Ishikawa (cell line): ENCODE measurements around the gene ZNF559.

Source experiments
- CEBPB ChIP-seq: IDR thresholded peaks from 2 replicates; pipeline ENCODE4 v1.6.1; 2012
- CREB1 ChIP-seq: IDR thresholded peaks from 2 replicates; pipeline ENCODE4 v1.6.1; 2012; ENCODE audit warnings: low read depth
- EGR1 ChIP-seq: IDR thresholded peaks from 2 replicates; pipeline ENCODE4 v1.6.1; 2012
- EP300 ChIP-seq: IDR thresholded peaks from 2 replicates; pipeline ENCODE4 v1.6.1; 2012; ENCODE audit warnings: borderline replicate concordance
- FOXM1 ChIP-seq: IDR thresholded peaks from 2 replicates; pipeline ENCODE4 v1.6.1; 2012; ENCODE audit warnings: low read depth, borderline replicate concordance
- NFIC ChIP-seq: IDR thresholded peaks from 2 replicates; pipeline ENCODE4 v1.6.1; 2012
- RAD21 ChIP-seq: IDR thresholded peaks from 2 replicates; pipeline ENCODE4 v1.6.1; 2012; ENCODE audit warnings: low read depth
- TAF1 ChIP-seq: IDR thresholded peaks from 2 replicates; pipeline ENCODE4 v1.6.1; 2012; ENCODE audit warnings: low read depth, mild to moderate bottlenecking
- TCF12 ChIP-seq: IDR thresholded peaks from 2 replicates; pipeline ENCODE4 v1.6.1; 2012; ENCODE audit warnings: low read depth
- TEAD4 ChIP-seq: IDR thresholded peaks from 2 replicates; pipeline ENCODE4 v1.6.1; 2012
- USF1 ChIP-seq: IDR thresholded peaks from 2 replicates; pipeline ENCODE4 v1.6.1; 2012
- YY1 ChIP-seq: IDR thresholded peaks from 2 replicates; pipeline ENCODE4 v1.6.1; 2012; ENCODE audit warnings: low read depth
- ZBTB7A ChIP-seq: IDR thresholded peaks from 2 replicates; pipeline ENCODE4 v1.6.1; 2012; ENCODE audit warnings: low read depth
- TF ChIP-seq, protein P1 (sequence below): IDR thresholded peaks from 2 replicates; pipeline ENCODE4 v1.6.1; 2012; ENCODE audit warnings: low read depth, mild to moderate bottlenecking
- TF ChIP-seq, protein P2 (sequence below): IDR thresholded peaks from 2 replicates; pipeline ENCODE4 v1.6.1; 2012

The ZNF559 gene

GRCh38 chr19:9324584-9324962 lies 594 bp downstream of the ZNF559 start:
- TF ChIP-seq, protein P1, sequence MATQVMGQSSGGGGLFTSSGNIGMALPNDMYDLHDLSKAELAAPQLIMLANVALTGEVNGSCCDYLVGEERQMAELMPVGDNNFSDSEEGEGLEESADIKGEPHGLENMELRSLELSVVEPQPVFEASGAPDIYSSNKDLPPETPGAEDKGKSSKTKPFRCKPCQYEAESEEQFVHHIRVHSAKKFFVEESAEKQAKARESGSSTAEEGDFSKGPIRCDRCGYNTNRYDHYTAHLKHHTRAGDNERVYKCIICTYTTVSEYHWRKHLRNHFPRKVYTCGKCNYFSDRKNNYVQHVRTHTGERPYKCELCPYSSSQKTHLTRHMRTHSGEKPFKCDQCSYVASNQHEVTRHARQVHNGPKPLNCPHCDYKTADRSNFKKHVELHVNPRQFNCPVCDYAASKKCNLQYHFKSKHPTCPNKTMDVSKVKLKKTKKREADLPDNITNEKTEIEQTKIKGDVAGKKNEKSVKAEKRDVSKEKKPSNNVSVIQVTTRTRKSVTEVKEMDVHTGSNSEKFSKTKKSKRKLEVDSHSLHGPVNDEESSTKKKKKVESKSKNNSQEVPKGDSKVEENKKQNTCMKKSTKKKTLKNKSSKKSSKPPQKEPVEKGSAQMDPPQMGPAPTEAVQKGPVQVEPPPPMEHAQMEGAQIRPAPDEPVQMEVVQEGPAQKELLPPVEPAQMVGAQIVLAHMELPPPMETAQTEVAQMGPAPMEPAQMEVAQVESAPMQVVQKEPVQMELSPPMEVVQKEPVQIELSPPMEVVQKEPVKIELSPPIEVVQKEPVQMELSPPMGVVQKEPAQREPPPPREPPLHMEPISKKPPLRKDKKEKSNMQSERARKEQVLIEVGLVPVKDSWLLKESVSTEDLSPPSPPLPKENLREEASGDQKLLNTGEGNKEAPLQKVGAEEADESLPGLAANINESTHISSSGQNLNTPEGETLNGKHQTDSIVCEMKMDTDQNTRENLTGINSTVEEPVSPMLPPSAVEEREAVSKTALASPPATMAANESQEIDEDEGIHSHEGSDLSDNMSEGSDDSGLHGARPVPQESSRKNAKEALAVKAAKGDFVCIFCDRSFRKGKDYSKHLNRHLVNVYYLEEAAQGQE = no peak
- TF ChIP-seq CEBPB (no peak), TAF1 (no peak), RAD21 (no peak), CREB1 (no peak), USF1 (no peak), EGR1 (no peak), FOXM1 (no peak), YY1 (no peak), TEAD4 (no peak)

DNA sequence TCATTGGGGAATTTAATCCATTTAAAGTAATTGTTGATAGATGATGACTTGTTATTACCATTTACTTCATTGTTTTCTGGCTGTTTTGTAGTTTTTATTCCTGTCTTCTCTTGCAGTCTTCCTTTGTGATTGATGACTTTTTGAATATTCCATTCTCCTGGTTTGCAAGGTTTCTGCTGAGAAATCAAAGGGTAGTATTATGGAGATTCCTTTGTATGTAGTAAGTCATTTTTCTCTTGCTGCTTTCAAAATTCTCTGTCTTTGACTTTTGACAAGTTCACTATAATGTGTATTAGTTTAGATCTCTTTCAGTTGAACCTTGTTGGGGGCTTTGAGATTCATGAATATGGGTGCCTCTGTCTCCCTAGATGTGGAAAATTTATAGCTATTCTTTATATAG lies 6.0 kb downstream of the ZNF559 start:
- TF ChIP-seq EGR1 (no peak), TEAD4 (no peak), RAD21 (no peak), TCF12 (no peak), TAF1 (no peak), USF1 (no peak), FOXM1 (no peak), ZBTB7A (no peak)

- TF ChIP-seq TEAD4 (0 out of 2 replicates have a peak, but pooled peaks have one; percentile 10), TCF12 (0 out of 2 replicates have a peak, but pooled peaks have one; percentile 16), EP300 (no peak)
These were observed 18.8 kb downstream of the ZNF559 start for GRCh38 chr19:9342610-9343304.

GRCh38 chr19:9345005-9345404 lies 21.0 kb downstream of the ZNF559 start:
- TF ChIP-seq ZBTB7A (no peak), NFIC (no peak), TEAD4 (no peak), USF1 (no peak), RAD21 (no peak), YY1 (no peak), FOXM1 (no peak), EP300 (no peak), TAF1 (no peak), TCF12 (no peak), EGR1 (no peak), CREB1 (no peak), CEBPB (no peak)
- TF ChIP-seq, protein P2, sequence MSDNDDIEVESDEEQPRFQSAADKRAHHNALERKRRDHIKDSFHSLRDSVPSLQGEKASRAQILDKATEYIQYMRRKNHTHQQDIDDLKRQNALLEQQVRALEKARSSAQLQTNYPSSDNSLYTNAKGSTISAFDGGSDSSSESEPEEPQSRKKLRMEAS = no peak
- TF ChIP-seq, protein P1 = no peak

- TF ChIP-seq NFIC (no peak), CEBPB (no peak), RAD21 (no peak), EGR1 (no peak), EP300 (no peak), USF1 (no peak), YY1 (no peak), TCF12 (no peak), FOXM1 (no peak), TEAD4 (no peak), CREB1 (no peak)
- TF ChIP-seq, protein P2 = no peak
- TF ChIP-seq, protein P1 = no peak
These were observed 24.3 kb downstream of the ZNF559 start for GRCh38 chr19:9348253-9348652.
